GM23248 (cell line): ENCODE results near the gene CIAO3.

Experiments used
- EZH2 ChIP-seq: fragments of 200-600 bp; sonication (generic); IDR thresholded peaks from 2 replicates; pipeline ENCODE4 v1.6.1; 2018; ENCODE audit warnings: antibody characterized with exemption, mild to moderate bottlenecking; ENCODE audit not compliant: insufficient read depth, poor library complexity, severe bottlenecking
- EZH2phosphoT487 ChIP-seq: fragments of 200-600 bp; sonication (generic); IDR thresholded peaks from 2 replicates; pipeline ENCODE4 v1.6.1; 2018; ENCODE audit warnings: antibody characterized with exemption, moderate library complexity, mild to moderate bottlenecking, low read depth; ENCODE audit not compliant: insufficient read depth

- TF ChIP-seq EZH2 (no peak), EZH2phosphoT487 (no peak)
Observed at GRCh38 chr16:695355-696089, 45.3 kb downstream of the CIAO3 start.
